Panc1 (cell line): ENCODE results near the gene MLLT3. TPM values are rescaled to one million over a fixed set of nuclear protein-coding genes. Genes with fewer than 3 reads are reported as not detected.

Experiments used
- ATAC-seq: fragments of 200-7000 bp; cut with Tn5 transposase; 2 replicates; pipeline ENCODE4 v1.9.1; 2020; ENCODE audit warnings: mild to moderate bottlenecking, moderate library complexity
- BruUV-seq: library from RNA; stranded (reverse); fragments of 400-500 nt; replicated peaks from 2 replicates; lab custom pipeline; 2021; lab: Mats Ljungman, UMichigan
- CTCF ChIA-PET: fragments of 300-600 bp; sonication (Branson Sonifier 250); formaldehyde crosslinking; loops from one replicate; lab custom pipeline; 2022; ENCODE audit warnings: antibody characterized with exemption; lab: Charles Lee
- POLR2A ChIA-PET: fragments of 300-600 bp; sonication (Branson Sonifier 250); formaldehyde crosslinking; loops from one replicate; lab custom pipeline; 2022; ENCODE audit warnings: antibody characterized with exemption; lab: Charles Lee
- DNase-seq: peaks from one replicate; pipeline ENCODE4 v3.0.0-alpha.2; 2010; ENCODE audit warnings: low read depth, low spot score
- H3K27ac ChIP-seq: 2 replicates; pipeline ENCODE4 v1.5.1; 2011; ENCODE audit warnings: mild to moderate bottlenecking, low read length, inconsistent platforms
- H3K27me3 ChIP-seq: fragments of 200-500 bp; sonication (Bioruptor generic); 2 replicates; pipeline ENCODE4 v1.6.0; 2014; ENCODE audit warnings: low read length, inconsistent platforms; ENCODE audit not compliant: control insufficient read depth, insufficient read depth
- H3K36me3 ChIP-seq: fragments of 200-500 bp; sonication (Bioruptor generic); 2 replicates; pipeline ENCODE4 v1.5.1; 2014; ENCODE audit warnings: inconsistent platforms, mild to moderate bottlenecking, low read length, moderate library complexity; ENCODE audit not compliant: control insufficient read depth, insufficient read depth
- H3K4me1 ChIP-seq: 2 replicates; pipeline ENCODE4 v1.5.1; 2011; ENCODE audit warnings: inconsistent platforms, mild to moderate bottlenecking, low read length, moderate library complexity; ENCODE audit not compliant: control insufficient read depth, insufficient read depth
- H3K4me3 ChIP-seq, 2 experiments: 2 replicates each; pipeline ENCODE4 v1.5.1; 2011 to 2012; ENCODE audit warnings: low read depth in 2 of 2, low read length in 2 of 2, mild to moderate bottlenecking in 2 of 2, inconsistent platforms in 1 of 2, moderate library complexity in 1 of 2
- H3K9me3 ChIP-seq: fragments of 200-500 bp; sonication (Bioruptor generic); 2 replicates; pipeline ENCODE4 v1.5.1; 2014; ENCODE audit warnings: low read depth, mild to moderate bottlenecking, inconsistent platforms, low read length, moderate library complexity; ENCODE audit not compliant: control insufficient read depth, insufficient read depth
- POLR2AphosphoS5 ChIP-seq: IDR thresholded peaks from 2 replicates; pipeline ENCODE4 v1.6.1; 2012; ENCODE audit warnings: mild to moderate bottlenecking, low read depth, low read length, moderate library complexity
- SIN3A ChIP-seq: IDR thresholded peaks from 2 replicates; pipeline ENCODE4 v1.6.1; 2012; ENCODE audit warnings: low read depth, mild to moderate bottlenecking, low read length, moderate library complexity, borderline replicate concordance; ENCODE audit not compliant: insufficient read depth
- TCF7L2 ChIP-seq: IDR thresholded peaks from 2 replicates; pipeline ENCODE4 v1.6.1; 2011; ENCODE audit warnings: mild to moderate bottlenecking, low read depth, low read length, inconsistent platforms
- in situ Hi-C: cut with HindIII; loops from 2 replicates; pipeline ENCODE4 v1.10.0; 2016; ENCODE audit warnings: low sequenced_read_pairs, low pct_unique_long_range_greater_than_20kb
- intact Hi-C: fragments of 100-400 bp; cut with micrococcal nuclease; formaldehyde crosslinking; loops from one replicate; pipeline ENCODE4 v1.10.0; 2022; ENCODE audit not compliant: unreplicated experiment
- total RNA-seq: library from RNA; stranded (reverse); gene quantifications from one replicate; pipeline ENCODE4 v1.2.1, GENCODE V29; 2021; ENCODE audit not compliant: unreplicated experiment
- TF ChIP-seq, protein P1 (sequence below), 2 experiments: IDR thresholded peaks; 2 replicates each; pipeline ENCODE4 v1.6.1; 2011 to 2012; ENCODE audit warnings: low read depth in 2 of 2, control low read depth in 1 of 2, low read length in 1 of 2, mild to moderate bottlenecking in 1 of 2, moderate library complexity in 1 of 2; ENCODE audit not compliant: insufficient read depth in 1 of 2
- TF ChIP-seq, protein P2 (sequence below): fragments of 450-650 bp; IDR thresholded peaks from 2 replicates; pipeline ENCODE4 v1.5.1; 2017; ENCODE audit warnings: mild to moderate bottlenecking

MLLT3 gene
- total RNA-seq, 1 experiment from 2014 or later = 0.49 TPM

DNA sequence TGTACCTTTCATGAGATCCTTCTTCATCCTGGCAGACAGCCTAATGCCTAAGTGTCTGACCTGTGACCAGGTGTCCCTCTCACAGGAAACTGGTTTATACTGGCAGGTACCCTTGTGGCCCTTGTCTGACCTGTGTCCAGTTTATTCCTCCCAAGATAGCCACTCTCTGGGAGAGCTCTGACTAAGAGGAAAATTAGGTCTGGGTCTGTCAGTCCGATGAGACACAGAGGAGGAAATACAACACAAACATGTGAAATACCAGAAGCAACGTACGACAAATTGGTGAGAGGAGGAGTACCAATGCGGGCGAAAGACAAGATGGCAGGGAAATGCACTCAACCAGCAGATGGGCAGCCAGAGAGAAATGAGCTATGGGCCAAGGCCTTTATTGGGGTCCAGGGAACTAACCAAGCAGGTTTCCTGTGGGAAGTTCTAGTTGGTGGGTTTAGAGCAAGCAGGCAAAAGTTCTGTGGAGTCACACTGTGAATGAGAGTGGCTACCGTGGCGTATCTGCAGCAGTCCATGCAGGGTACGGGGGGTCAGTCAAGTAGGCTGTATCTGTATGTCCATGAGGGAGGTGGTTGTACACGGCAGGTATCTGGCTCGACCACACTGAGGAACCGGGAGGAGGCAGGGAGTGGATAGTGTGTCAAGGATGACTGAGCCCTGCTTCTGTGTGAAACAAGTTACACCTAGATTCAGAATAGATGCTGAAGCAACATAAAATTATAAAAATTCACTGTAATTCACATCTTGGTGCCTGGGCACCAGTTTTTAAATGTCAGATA, 109.0 kb downstream of the MLLT3 start:
- in situ Hi-C loops = no loop called here
- Histone ChIP-seq H3K4me1 (no peaks in the 10 kb centered on the region), H3K27me3 (no peaks in the 10 kb centered on the region), H3K4me3 (no peak overlapping the region), H3K27ac (no peak overlapping the region), H3K9me3 (no peaks in the 10 kb centered on the region), H3K36me3 (no peaks in the 10 kb centered on the region)
- ChIA-PET POLR2A (no interaction called here), CTCF (no interaction called here)
- TF ChIP-seq POLR2AphosphoS5 (no peak), SIN3A (no peak), TCF7L2 (no peak)
- TF ChIP-seq, protein P1, sequence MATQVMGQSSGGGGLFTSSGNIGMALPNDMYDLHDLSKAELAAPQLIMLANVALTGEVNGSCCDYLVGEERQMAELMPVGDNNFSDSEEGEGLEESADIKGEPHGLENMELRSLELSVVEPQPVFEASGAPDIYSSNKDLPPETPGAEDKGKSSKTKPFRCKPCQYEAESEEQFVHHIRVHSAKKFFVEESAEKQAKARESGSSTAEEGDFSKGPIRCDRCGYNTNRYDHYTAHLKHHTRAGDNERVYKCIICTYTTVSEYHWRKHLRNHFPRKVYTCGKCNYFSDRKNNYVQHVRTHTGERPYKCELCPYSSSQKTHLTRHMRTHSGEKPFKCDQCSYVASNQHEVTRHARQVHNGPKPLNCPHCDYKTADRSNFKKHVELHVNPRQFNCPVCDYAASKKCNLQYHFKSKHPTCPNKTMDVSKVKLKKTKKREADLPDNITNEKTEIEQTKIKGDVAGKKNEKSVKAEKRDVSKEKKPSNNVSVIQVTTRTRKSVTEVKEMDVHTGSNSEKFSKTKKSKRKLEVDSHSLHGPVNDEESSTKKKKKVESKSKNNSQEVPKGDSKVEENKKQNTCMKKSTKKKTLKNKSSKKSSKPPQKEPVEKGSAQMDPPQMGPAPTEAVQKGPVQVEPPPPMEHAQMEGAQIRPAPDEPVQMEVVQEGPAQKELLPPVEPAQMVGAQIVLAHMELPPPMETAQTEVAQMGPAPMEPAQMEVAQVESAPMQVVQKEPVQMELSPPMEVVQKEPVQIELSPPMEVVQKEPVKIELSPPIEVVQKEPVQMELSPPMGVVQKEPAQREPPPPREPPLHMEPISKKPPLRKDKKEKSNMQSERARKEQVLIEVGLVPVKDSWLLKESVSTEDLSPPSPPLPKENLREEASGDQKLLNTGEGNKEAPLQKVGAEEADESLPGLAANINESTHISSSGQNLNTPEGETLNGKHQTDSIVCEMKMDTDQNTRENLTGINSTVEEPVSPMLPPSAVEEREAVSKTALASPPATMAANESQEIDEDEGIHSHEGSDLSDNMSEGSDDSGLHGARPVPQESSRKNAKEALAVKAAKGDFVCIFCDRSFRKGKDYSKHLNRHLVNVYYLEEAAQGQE (IDR thresholded peaks at IDR 0.05; ENCODE audit: insufficient read depth in 1 of 2, low read depth in 2 of 2, low read length in 1 of 2) = no peak
- TF ChIP-seq, protein P2, sequence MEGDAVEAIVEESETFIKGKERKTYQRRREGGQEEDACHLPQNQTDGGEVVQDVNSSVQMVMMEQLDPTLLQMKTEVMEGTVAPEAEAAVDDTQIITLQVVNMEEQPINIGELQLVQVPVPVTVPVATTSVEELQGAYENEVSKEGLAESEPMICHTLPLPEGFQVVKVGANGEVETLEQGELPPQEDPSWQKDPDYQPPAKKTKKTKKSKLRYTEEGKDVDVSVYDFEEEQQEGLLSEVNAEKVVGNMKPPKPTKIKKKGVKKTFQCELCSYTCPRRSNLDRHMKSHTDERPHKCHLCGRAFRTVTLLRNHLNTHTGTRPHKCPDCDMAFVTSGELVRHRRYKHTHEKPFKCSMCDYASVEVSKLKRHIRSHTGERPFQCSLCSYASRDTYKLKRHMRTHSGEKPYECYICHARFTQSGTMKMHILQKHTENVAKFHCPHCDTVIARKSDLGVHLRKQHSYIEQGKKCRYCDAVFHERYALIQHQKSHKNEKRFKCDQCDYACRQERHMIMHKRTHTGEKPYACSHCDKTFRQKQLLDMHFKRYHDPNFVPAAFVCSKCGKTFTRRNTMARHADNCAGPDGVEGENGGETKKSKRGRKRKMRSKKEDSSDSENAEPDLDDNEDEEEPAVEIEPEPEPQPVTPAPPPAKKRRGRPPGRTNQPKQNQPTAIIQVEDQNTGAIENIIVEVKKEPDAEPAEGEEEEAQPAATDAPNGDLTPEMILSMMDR = no peak
- ATAC-seq (no peak), DNase-seq (no peak)
- no TSS peak for BruUV-seq
- intact Hi-C loops = no loop called here

DNA sequence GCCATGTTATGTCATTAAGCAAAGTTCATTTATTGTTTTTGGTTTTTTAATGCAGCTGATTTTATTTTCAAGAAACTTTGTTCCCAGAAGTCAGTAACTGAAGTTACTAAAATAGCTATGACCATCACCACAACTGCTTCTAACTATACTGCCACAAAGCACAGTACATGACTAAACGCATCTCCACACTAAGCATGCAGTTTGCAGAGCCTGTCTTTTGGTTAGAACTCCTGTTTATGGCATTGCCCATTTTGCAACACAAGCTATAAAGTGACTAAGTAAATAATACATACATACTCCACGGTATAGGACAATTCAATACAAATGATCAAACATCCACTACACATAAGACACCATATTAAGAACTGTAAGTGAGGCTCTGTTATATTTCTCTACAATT, 109.7 kb downstream of the MLLT3 start:
- in situ Hi-C loops = no loop called here
- intact Hi-C loops = no loop called here
- TF ChIP-seq TCF7L2 (no peak), SIN3A (no peak), POLR2AphosphoS5 (no peak)
- TF ChIP-seq, protein P2 = no peak
- TF ChIP-seq, protein P1 (IDR thresholded peaks at IDR 0.05; ENCODE audit: insufficient read depth in 1 of 2, low read depth in 2 of 2, low read length in 1 of 2) = no peak
- Histone ChIP-seq H3K36me3 (no peaks in the 10 kb centered on the region), H3K9me3 (no peaks in the 10 kb centered on the region), H3K4me3 (no peak overlapping the region), H3K27ac (no peak overlapping the region), H3K4me1 (no peaks in the 10 kb centered on the region), H3K27me3 (no peaks in the 10 kb centered on the region)
- ATAC-seq (no peak), DNase-seq (no peak)
- ChIA-PET POLR2A (no interaction called here), CTCF (no interaction called here)
- BruUV-seq = no TSS peak
